Activated T-cell treated with anti-CD3 and anti-CD28 coated beads for 48 hours (primary cell): ENCODE data around the gene DMXL2.

Experiments used
- DNase-seq: peaks from one replicate; pipeline ENCODE4 v3.0.0-alpha.2; 2020; ENCODE audit warnings: low read depth

Gene DMXL2

DNA sequence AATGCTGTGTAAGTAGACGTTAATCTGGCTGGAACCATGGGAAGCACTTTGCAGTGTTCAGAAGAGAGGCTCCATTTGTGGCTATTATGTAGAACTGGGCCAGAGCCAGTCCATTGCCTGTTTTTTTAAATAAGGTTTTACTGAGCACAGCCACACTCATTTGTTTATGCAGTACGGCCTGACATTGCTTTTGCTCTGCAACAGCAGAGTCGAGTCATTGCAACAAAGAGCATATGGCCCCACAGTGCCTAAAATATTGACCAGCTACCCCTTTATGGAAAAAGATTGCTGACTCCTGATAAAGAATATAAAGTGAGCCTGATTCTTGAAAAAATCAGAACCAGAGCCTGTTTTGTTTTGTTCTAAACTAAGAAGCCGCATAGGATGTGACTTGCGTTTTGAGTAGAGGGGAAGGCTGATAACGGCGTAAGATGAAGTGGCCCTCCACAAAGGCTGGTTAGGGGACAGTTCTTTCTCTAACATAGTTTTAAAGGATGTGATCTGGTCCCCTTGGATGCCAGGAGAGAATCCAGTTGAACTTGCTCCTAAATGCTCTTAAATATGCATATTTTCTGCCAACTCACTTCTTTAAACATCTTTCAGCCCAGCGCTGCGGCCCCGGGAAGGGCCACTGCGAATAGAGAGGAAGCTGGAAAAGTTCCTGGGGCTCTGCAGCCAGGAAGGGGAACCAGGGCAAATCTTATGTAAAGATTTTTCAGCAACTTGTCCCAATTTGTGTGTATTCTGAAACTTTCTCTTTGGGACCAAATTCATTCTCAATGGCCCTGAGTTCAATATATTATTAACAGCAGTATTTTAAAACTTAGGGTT lies 216.7 kb downstream of the DMXL2 start:
- DNase-seq: no peak

DNA sequence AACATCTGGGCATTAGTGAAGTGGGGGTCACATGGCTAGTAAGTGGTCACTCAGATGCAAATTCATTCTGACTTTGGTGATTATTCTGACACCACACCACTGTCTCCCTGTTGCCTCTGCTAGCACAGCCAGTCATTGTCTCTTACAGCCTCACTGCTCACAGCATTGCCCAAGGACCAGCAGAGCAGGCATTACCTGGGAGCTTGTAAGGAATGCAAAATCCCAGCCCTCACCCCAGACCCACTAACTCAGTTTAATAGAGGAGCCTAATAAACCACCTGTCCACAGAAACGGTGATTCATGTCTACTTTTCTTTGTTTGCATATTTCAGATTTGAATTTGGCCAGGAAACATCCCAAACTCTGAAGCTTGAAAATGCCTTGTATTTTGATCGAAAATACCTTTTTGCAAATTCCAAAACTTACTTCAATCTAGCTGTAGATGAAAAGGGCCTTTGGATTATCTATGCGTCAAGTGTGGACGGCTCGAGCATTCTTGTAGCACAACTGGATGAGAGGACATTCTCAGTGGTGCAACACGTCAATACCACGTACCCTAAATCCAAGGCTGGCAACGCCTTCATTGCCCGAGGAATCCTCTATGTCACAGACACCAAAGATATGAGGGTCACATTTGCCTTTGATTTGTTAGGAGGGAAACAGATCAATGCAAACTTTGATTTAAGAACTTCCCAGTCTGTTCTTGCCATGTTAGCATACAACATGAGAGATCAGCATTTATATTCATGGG lies 218.4 kb downstream of the DMXL2 start:
- no peak for DNase-seq

DNA sequence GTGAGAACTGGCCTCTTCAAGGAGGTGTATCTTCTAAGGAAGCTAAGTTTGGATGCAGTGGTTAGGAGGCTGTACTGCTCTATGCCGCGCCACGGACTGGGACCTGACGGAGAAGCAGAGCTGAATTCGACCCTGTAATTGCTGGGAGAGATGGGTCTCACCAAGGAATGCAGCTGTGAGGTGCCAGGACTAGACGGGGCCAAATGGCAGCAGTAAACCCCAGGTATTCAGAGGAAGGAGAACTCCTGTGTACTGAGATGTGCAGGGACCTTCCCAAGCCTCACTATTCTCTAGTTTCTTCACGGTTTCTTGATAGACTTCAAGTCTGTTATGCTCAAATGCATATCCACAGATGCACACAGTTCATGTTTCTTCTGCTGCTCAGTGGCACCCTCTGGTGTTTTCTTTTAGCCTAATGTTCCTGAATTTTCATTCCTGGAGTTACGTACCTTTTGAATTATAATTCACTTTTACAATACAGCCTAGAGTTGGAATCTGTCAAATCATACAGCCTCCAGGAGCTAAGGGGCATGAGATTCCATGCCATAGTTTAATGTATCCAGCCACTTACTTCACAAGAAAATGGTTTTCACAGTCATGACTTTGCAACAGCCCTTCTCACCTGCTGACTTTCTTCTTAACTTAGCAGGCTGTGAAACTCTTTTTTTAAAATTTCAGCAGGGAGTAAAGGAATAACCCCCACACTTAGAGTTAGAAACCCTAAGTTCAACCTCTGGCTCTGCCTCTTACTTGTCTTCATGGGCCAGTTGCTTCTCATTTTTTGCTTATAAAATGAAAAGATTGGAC lies 219.3 kb downstream of the DMXL2 start:
- no peak for DNase-seq

DNA sequence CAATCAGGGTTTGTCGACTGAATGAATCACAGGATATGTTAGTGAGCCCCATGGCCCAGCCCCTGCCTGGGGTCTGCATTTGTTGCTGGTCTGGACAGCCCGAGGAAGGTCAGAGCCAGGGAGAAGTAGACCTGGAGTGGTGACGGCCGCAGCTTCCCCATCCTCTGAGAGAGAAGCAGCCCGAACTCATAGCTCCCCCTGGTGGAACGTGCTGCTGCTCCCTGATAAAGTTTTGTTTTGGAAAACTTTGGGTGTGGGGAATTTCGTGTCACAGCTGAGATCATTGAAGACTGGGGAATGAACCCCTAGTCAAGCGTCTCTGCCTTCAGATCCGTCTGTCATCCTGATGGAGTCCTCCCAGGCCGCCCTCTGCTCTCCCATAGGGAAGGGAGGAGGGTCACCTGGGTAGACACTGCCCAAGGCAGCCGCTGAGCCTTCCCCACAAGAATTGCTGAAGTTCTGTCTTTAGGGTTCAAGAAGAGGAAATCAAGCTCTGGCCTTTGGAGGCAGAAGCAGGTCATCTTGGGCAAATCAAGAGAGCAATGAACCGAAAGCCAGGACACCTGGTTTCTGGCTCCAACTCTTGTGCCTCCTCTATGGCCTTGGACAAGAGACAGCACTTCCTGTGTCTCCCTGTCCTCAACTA lies 220.6 kb downstream of the DMXL2 start:
- no peak for DNase-seq

DNA sequence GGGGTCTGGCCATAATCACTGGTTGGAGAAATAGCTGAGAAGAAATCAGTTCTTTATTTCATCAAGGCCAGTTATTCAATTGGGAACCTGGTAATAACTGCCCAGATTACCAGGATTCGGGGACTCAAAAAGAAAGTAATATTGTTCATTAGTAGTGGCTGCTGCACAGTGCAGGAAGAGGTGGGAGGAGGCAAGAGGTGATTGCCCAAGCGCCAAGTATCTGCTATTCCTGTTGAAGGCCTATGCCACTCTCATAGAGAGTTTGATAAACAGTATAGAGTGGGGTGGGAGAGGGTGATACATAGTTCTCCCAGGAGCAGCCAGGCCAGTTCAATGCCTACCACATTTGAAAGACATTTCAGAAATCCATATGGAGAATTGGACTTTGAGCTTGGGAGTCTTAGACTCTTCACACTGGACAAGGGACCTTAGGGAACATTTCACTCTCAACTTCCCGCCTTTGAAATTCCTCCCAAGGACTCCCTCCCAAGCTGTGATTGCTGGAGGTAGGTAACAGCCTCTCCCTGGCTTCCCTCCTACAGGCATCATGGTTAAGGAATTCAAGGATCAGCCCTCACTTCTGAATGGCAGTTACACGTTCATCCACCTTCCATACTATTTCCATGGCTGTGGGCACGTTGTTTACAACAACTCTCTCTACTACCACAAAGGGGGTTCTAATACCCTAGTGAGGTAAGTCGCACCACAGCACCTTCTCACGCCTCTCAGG lies 221.4 kb downstream of the DMXL2 start:
- DNase-seq: no peak

DNA sequence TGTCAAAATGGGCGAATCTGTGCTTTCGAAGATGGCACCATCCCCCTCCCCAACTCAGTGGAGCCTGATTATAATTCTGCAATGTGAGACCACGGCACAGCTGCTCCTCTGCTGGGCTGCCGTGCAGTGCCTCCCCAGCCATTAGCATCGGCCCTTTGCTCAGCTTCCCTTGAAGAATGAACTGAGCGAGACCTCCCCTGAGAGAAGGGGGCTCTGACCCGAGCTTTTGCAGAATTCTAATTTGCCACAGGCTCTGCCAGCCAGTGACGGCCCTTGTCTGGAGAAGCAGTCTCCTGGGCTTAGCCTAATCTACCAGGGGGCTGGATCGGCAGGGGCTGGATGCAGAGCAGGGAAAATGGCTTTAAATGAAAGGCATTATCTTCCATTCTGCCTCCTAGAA lies 223.9 kb downstream of the DMXL2 start:
- no peak for DNase-seq
